Islet precursor cell (in vitro differentiated cells): ENCODE results near the gene IGFBP6.
"Not testable (repeated sequence)": the region's sequence is repeated elsewhere in the genome, so short reads cannot be mapped to it uniquely, and the experiment has no call there.

ENCODE experiments used
- DNase-seq: peaks from one replicate; pipeline ENCODE4 v3.0.0-alpha.2; 2018

IGFBP6 gene

DNA sequence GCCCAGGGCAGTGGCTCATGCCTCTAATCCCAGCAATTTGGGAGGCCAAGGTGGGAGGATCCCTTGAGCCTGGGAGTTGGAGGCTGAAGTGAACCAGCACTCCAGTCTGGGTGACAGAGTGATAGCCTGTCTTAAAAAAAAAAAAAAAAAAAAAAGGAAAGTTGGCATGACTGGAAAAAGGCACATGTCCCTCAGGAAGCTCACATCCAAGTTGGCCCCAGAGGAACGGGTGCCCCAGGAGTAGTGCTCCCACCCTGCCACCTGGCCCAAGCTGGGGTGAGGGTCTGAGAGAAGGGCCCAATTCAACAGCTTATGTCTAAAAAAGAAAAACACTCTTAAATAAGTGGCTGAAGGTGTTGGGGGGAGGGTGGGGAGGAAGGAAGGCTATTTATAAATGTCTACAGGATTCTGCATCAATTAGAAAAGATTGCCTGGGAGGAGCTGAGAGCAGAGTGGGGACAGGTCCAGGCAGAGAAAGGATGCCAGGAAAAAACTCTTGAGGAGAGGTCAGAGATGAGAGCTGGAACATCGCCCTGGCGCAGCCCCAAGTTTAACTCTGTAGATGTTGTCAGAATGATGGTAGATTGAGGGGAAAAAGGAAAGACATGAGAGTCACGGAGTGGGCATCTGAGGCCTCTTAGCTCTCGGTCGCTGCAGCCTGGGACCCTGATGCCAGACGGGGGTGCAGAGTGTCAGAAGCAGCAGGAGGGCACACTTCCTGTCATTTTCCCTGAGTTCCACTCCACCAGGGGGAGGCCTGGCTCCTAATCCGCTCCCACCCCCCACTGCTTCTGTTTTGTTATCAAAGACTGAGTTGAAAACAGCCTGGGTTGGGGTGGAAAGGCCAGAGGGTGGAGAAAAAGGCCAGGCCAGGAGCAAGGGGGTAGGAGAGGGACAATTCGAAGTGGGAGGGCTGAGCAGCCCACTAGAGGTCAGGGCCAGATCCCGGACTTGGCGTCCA lies 25.6 kb upstream of the IGFBP6 start:
- DNase-seq, result peak; percentile 54

DNA sequence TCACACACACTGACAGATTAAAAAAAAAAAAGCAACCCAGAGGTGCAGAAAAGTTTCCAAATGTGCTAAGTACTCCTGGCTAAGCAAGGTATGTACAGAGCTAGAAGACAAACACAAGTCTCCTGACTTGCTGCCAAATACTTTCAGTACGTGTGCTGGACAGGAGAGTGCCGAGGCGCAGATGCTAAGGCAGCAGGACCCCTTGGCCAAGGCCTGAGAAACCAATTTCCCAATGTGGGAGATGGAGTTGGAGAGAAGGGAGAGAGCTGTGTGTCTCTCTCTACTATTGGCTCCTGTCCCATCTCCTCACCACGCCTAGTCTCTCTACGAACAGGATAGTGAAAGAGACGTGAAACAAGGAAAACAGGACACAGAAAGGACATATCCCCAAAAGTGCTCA lies 23.6 kb upstream of the IGFBP6 start:
- DNase-seq, result no peak

DNA sequence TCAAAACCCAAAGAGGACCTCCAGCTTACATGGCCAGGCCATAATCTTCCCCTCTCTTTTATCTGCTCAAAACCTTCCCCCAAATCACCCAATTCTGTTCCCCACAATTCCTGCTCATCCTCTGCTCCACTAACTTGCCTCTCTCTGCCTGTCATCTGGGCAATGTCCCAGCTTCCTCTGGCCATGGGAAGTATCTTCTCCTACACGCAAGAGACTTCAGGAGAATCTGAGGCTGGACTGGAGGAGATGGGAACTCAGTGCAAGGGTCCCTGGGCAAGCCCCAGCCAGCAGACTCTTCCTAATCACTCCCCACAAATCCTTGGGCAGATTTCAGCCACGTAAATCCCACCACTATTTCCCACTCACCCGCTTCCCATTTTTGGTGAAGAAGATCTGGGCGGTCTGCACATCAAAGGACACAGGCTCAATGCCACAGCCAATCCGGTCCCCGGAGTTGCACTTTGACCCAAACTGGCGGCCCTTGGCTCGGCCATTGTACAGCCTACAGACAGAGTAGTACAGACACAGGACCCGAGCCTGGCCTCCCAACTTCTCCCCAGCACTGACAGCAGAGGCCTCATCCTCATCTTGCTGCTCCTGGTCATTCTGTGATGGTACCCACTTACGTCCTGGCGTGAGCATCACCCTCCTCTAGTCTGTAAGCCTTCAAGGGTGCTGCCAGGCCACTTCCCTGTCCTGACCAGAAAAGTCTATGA lies 23.0 kb upstream of the IGFBP6 start:
- DNase-seq, result peak; percentile 45

DNA sequence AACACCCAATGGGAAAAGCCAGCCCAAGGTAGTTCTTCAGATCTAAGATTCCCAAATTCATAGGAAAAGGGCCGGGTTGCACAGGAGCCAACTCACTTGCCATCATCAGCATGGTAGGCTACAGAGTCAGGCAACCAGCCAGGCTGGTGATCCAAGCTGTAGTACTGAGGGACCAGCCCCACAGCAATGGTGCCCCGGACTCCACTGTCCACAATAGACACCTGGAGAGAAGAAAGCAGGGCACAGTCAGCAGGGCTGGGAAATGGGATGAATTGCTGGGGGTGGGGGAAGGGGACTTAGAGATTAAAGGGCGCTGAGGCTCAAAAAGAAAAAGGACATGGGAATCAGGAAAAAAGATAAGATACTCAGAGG lies 22.5 kb upstream of the IGFBP6 start:
- DNase-seq, result no peak

DNA sequence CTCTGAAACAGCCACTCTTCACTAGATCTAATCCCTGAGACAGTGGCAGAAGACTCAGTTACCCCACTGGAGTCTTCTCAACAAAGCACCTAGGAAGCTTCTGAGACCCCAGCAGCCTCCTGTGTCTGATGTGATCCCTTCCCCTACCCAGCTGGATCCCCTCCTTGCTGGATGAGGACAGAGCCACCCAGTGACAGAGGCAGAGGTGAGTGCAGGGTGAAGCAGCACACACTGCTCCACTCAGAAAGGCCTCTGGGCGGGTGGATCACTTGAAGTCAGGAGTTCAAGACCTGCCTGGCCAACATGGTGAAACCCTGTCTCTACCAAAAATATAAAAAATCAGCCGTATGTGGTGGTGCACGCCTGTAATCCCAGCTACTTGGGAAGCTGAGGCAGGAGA lies 21.0 kb upstream of the IGFBP6 start:
- no peak for DNase-seq

DNA sequence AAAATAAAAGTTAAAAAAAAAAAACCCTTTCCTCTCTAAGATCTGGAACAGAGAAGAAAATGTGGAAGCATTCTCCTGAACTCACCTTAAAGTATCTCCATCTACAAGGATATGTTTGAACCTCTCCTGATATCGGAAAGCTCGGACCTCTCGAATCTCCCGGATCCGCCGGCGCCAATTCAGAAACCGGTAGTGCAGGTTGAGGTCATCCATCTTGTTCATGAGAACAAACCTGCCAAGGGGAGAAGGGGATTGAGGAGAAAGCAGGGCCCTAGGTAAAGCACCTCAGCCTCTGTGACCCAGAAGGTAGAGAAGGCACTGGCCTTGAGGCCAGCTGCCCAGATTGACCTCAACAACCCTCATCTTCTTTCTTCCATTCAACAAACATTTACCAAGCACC lies 20.4 kb upstream of the IGFBP6 start:
- DNase-seq, result peak; percentile 47

DNA sequence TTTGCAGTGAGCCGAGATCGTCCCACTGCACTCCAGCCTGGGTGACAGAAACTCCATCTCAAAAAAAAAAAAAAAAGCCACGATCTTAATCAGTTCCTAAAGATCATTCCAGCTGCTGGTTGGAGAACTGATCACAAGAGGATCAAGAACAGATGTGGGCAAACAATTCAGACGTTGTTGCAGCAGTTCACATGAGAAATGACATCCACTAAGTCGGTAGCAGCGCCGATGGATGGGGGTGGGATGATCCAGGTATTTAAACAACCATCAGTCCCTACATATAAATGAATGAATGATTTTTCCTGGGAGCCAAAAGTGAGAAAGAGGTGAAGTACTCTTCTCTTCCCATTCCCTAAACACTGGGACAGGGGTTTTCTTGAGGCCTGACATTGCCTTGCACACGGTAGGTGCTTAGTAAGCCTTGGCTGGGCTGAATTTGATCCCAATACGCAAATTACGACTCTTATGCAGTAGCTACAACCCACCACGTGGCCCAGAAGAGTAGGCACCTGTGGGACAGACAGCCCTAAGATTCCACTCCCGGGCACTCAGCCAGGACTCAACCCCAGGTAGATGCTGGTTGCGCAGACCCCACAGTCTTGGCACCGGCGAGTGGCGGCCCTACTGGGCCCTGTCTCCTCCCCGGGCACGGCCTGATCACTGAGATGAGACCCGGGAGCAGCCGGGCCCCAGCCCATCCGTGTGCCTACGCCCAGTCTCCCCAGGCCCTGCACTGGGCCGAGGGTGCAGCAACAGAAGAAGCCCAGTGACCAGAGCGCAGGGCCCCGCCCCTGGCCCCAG lies 18.8 kb upstream of the IGFBP6 start:
- no peak for DNase-seq

DNA sequence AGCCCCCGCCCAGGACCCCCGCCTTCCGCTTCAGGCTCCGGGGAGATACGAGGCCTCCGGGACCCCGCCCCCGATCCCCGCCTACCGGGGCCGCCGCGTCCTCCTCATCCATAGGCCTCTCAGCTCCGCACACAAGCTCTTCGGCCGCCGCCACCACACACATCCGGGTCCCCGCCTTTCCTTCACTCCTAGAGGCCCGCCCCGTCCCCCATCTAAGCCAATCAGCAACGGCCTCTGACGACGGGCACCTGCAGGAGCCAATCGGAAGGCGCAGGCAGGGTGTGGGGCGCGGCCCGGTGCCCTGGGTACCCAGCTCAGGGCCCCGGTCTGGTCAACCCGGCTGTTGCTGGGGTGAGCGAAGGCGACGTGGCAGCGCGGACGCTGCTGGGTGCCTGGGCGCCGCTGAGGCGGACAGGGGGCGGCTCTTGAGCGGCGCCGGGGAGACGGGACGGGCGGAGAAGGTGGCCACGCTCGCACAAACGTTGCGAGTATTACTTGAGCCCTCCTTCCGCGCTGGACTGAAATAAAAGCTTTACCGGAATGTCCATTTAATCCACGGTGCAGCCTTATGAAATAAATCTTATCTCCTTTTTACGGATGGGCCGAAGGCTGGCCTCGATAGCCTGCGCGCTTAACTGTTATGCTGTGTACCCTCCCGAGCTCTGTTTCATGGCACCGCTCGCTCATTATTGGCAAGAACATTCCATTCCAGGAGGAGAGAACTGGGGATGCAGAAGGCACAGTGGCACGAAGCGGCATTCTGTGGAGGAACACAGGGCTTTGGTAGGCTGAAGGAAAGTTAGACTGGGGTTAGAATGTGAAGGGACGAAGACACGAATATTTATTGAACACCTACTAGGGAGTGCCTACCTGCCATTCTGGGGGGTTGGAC lies 18.0 kb upstream of the IGFBP6 start, which contains the start of gene SPRYD3:
Gene SPRYD3, minus strand, starts transcription at position 165 of the 892 bp plus-strand sequence. Its CDS starts 57 bp downstream, at position 108.
- peak; percentile 100 for DNase-seq

DNA sequence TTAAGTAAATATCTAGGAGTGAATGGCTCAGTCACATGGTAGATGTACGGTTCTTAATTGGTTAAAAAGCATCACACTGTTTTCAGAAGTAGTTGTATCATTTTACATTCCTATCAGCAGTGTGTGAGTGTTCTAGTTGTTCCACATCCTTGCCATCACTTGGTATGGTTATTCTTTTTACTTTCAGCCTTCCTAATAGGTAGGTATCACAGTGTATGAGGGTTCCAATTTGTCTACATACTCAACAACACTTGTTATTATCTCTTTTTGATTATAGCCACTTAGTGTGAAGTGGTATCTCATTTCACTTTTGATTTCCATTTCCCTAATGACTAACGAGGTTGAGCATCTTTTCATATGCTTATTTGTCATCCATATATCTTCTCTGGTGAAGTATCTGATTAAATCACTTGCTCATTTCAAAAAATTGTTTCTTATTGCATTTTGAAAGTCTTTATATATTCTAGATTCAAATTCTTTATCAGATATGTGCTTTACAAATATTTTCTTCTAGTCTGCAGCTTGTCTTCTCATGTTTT lies 14.8 kb upstream of the IGFBP6 start:
- no peak for DNase-seq

DNA sequence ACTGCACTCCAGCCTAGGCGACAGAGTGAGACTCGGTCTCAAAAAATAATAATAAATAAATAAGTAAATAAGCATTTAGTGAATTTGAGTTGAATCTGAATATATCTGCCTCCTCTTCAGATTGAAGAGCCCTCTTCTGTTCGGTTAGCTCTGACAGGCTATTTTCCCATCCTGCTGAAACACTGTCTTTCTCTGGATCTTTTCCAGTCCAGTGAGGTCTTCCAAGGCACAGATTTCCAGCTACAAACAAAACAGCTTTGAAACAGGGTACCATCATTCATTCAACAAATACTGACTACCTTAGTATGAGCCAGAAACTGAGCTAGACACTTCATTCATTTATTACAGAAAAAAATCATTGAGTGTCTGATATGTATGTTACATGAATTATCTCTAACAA lies 11.1 kb upstream of the IGFBP6 start:
- no peak for DNase-seq

DNA sequence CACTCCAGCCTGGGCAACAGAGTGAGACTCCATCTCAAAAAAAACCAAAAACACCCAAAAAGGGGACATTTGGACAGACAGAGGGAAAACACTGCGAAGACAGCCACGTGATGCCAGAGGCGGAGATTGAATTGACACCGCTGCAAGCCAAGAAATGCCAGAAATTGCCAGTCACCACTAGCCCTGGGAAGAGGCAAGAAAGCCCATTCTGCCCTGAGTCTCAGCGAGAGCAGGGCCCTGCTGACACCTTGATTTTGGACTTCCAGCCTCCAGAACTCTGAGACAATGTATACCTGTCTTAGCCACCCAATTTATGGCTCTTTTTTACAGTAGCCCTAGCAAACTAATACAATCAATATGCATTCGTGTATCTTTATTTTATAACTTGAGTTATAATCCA lies 7.4 kb upstream of the IGFBP6 start:
- no peak for DNase-seq

DNA sequence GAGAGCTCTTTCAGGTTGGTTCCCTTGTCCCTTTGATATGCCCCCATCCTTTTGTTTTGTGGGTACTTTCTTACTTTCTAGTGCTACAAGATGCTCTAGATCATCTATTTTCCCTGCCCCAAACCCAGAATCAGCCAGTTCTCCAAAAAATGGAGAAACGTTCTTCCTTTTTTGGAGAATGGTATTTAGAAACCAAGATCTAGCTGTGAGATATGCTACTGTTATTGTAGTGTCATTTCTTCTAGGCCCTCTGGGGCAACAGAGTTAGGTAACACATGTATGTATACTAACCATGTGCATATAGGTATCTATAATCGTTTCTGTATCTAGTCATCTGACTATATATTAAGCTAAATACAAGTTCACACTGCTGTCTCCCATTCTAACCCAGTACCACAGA lies 6.9 kb upstream of the IGFBP6 start:
- no peak for DNase-seq

DNA sequence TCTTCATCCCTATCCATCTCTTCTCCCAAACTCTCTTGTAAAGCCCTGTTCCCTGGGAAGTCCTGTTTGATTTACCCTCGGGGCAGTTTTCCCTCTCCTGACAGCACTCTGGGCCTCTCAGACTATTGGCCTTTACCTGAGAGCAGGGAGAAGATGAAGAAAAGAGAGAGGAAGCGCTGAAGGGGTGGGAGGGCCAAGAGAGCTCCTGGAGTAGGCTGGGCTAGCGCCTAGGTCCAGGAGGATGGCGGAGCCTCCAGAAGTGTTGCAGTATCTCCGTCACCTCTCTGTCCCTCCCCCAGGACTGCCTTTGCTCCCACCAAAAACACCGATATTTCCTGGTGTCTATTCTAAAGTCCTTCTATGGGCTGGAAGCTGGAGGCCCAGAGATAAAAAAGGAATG lies 5.7 kb upstream of the IGFBP6 start:
- DNase-seq, result no peak

DNA sequence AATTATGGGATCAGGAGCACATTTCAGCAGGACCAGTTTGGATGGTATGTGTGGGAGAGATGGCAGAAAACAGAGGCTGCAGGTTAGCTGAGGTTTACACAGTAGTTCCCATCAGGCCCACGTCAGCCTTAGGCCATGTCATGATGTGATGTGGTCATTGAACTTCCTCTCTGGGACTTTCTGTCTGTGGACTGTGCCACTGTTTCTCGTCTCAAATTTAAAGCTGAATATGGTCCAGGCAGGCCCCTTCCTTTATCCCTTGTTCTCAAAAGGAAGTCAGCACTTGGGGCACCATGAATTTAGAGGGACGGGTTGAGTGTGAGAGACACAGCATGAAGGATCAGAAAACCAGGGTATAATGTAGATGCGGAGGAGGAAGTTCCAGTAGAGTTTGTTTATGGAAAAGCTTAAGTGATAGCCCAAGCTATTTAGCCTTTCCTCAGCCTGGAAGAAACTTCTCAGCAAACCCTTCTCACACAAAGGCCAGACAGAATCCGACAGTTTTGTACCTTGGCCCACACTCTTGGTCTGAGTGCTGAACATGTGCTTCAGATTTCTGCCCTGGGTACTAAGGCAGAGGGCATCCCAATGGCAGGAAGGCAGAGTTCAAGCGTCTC lies 3.6 kb upstream of the IGFBP6 start:
- no peak for DNase-seq

DNA sequence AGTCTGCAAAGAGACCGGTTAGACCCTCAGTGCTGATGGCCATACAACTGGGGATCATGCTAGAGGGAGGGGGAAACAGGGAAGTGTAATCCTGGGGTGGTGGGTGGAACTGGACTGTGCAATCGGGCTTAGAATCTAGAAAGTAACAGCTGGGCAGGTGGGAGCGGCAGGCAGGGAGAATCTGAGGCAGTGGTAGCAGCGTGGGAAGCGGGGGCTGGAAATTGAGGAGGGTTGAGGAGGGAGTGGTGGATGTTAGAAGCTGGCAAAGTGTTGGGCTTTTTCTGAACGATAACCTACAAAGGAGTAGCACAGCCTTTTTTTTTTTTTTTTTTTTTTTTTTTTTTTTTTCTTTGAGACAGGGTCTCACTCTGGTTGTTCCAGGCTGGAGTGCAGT lies 3.1 kb upstream of the IGFBP6 start:
- no peak for DNase-seq

DNA sequence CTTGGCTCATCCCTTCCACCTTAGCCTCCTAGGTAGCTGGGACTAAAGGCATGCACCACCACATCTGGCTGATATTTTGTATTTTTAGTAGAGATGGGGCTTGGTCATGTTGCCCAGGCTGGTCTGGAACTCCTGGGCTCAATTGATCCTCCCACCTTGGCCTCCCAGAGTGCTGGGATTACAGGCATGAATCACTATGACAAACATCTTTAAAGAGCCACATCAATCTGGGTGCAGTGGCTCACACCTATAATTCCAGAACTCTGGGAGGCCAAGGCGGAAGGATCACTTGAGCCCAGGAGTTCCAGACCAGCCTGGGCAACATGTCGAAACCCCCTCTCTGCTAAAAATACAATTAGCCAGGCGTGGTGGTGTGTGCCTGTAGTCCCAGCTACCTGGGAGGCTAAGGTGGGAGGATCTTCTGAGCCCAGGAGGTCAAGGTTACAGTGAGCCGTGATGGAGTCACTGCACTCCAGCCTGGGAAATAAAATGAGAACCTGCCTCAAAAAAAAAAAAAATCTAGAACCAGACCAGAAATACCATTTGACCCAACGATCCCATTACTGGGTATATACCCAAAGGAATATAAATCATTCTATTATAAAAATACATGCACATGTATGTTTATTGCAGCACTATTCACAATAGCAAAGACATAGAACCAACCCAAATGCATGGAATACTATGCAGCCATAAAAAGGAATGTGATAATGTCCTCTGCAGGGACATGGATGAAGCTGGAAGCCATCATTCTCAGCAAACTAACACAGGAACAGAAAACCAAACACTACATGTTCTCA lies 2.5 kb upstream of the IGFBP6 start:
- DNase-seq, result not testable (repeated sequence)

DNA sequence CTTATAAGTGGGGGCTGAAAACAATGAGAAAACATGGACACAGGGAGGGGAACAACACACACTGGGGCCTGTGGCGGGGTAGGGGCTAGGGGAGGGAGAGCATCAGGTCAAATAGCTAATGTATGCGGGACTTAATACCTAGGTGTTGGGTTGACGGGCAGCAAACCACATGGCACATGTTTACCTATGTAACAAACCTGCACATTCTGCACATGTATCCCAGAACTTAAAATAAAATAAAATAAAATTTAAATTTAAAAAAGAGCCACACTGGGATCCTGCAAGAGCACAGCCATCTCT lies 1.9 kb upstream of the IGFBP6 start:
- not testable (repeated sequence) for DNase-seq

DNA sequence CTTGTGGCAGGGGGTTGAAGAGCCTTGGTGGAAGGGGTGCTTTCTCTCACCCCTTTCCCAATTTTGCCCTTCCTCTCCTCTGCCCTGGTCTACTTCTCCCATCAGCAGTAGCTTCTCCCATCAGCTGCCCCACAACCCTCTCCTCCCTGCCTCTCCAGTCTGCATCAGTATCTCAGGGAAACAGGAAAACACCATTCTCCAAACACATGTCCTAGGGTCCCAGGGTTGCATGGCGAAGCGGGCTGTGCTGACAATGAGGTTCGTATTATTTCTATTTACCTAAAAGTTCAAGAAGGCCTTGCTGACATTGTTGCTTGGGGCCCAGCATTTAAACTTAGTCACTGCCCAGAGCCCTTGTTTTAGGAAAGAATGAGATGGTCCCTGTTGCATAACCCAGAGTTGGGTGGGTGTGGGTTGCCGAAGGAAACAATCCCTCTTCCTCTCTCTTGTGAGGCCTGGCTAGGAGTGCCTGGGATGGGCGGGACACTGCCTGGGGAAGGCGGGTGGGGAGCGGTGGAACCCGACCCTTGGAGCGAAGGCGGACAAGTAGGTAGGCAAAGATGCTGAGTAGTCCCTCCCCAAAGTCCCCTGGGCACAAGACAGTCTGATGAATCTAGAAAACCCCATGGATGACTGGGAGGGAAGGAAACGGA lies 1.3 kb upstream of the IGFBP6 start:
- no peak for DNase-seq

DNA sequence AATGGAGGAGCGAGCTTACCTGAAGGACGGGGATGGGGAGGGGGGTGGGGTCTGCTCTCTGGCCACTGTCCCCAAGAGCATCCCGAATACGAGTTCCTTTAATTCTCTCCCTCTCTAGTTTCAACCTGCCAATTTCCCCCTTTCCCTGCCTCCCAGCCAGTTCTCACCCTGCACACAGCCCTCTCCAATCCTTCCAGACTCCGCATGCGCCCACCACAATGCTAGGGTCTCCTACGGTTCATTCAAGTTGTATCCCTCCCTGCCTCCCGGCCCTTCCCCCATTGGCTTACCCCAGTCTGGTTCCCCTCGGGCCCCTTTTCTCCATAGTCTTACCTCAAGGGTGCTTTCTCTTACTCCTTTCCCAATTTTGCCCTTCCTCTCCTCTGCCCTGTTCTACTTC lies 708 bp upstream of the IGFBP6 start:
- DNase-seq, result no peak

DNA sequence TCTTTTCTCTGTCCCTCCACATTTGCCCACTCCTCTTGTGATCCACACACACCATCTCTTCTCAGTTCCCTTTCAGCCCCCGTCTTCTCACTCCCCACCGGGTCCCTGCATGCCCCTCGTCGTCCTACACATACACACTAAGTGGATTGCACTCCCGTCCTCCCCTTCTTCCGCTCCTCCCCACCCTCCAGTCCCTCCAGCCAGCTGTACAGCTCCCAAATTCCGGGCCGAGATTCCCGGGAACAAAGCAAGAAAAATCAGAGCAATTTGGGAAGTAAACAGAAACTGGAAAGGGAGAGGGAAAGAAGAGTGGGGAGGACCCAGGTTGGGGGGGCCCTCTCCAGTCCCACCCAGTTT lies 282 bp upstream of the IGFBP6 start:
- no peak for DNase-seq
